GM19025 (cell line): ENCODE data around the gene IRX4.

ENCODE experiments used
- ATAC-seq: cut with Tn5 transposase; IDR thresholded peaks from one replicate; pipeline ENCODE4 v1.9.1; 2021; ENCODE audit warnings: mild to moderate bottlenecking, low read depth, moderate library complexity; ENCODE audit not compliant: unreplicated experiment

IRX4 gene

DNA sequence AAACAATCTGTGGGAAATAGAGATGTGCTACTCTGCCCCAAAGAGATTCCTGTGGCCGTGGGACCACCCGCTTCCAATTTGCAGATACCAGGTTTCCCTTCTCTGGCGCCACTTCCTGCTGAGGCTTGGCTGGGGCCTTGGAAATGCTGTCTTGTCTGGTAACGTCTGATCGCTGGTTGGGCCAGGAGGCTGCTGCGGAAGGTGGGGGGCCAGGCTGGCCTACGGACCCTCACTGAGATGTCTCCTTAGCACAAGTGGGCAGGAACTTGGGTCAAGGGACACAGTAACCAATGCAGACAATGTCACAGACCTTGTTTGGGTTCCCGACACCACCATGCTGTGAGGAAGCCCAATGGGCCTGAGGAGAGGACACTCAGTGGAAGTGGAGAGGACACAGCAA lies 31.7 kb upstream of the IRX4 start:
- ATAC-seq: no peak

DNA sequence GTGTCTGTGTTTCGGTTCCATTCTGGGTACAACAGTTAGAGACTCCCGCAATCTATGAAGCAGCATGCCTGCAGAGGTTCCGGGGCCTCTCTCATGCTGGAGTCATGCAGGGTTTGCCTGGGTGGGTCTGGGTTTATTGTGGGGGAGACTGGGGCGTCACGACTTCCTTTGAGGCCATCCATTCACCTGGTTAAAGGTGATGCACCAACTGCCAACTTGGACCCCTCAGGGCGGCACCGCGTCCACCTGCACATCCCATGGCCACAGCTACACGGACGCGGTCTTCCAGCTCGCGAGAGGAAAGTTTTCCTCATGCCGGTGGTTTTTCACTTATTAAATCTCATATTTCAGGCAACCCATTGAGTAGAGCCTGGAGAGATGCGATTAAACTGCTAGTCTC lies 30.9 kb upstream of the IRX4 start:
- no peak for ATAC-seq

- ATAC-seq: no peak
Measured at GRCh38 chr5:1912951-1913565, 30.3 kb upstream of the IRX4 start.

DNA sequence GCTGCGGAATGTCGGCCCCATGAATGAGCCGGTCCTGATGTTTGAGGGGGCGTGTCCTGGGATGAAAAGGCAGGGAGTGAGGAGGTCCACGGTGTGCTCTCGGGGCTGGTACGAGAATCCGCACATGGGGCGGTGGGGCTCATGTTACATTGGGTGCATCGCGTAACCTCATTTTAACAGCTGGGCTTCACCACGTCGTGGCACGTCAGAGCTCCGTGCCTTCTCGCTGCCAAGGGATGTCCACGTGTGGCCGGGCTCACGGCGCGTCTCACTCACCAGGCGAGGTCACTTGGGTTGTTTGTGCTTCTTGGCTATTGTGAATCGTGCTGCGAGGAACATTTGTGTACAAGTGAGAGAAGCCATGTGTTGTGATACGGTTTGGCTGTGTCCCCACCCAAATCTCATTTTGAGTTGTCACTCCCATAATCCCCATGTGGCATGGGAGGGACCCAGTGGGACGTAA lies 29.1 kb upstream of the IRX4 start:
- ATAC-seq: no peak

DNA sequence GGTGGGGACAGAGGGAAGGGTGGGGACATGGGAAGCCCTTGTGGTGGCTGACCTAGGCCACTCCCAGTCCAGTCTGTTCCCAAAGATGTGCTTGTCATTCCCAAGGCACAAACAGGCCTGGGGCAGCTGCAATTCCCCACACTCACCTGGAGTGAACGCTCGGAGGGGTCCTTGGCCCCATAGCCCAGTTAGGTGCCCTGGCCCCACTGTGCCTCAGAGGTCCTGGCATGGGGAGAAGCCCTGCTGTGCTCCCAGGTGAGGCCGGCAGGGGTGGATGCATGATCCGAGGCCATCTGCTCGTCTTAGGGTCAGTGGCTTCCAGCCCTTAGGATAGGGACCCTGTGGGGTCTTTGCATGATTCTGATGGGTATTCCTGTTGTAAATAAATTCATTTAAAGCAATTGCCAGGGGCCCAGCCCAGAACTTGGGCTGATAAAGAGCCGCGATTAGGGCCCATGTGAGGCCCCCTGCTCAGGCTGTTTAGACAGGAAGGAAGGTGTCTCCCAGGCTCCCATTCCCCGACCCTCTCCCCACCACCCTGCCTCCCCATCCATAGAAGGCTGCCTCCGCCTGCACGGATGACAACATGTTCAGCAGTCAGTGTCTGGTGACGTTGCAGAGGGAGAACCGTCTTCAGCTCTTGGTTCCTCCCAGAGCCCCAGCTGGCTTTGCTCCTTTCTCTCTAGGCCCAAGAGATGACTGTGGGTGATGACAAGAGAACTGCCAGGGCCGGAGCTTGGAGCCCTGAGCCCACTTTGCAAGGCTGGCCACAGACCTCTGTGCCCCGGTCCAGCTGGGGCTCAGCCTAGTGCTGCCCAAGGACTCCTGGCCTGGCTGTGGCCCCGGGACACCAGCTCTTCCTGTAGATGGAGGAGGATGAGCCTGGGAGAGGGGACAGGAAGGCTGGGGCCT lies 28.4 kb upstream of the IRX4 start:
- ATAC-seq: no peak

DNA sequence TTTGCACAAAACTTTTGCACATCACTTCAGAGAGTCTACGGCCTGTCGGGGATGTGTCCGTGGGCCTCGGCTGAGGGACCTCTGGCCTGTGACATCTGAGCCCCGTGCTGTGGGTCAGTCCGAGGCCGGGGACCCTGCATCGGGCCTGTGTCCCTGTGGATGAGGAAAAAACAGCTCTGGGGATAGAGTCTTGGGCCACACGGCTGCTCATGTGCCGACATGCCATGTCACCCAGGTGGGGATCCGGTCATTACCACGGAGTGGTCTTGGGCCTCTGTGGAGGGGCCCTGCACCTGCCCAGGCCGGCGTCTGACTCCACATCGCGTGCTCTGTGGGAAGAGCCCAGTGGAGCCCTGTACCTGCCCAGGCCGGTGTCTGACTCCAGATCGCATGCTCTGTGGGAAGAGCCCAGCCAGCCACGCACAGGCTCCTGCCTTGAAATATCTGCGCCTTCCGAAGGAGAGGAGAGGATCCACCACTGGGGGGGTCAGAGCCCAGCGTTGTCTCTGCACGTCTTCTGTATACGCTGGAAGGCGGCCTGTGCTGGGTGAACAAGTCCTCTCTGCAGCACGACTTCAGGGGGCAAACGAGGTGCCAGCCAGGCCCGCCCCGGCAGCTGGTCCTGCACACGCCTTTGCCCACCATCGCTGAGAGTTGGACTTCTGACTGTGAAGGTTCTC lies 27.5 kb upstream of the IRX4 start:
- no peak for ATAC-seq

DNA sequence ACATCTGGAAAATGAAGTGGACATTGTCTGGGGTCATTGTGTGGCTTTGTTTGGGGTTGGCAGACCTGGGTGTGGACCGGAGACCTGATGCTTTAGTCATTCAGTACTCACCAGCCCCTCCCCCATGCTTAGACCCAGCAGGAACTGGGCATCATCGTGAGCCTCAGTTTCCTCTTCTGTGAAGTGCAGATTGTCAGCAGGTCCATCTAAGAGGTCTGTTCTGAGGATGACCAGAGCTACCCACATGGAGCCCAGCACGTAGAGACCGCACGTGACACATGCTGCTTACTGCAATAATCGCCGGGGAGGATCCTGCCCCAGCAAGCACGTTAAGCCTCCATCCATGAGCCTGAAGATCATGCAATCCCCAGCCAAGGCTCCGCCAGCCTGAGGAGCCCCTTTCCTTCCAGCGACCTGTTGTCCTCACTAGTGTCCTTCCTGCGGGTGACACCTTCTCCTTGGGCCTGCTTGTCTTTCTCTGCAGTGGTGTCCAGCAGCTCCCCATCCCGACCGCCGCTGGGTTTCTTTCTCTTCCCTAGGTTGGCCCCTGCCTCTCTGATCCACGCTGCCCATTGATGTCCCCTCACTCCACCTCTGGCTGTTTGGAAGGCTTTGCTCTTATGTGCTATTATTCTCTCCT lies 26.7 kb upstream of the IRX4 start:
- no peak for ATAC-seq

- no peak for ATAC-seq
Measured at GRCh38 chr5:1908931-1909330, 26.2 kb upstream of the IRX4 start.

DNA sequence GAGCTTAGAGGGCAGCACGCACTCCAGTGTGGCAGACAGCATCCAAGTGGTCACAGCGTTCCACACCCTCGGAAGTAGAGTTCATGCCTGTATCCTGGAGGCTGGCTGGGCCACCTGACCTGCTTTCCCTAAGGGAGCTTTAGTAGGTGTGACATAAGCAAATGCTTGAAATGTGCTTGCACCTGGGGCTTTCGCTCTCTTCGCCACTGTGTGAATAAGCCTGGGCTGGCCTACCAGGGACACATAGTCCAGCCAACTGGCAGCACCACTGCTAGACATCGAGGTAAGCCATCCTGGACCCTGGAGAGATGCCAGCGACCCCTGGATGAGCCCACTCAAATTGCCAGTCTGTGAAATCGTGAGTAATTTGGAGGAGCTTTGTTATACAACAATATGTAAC lies 24.9 kb upstream of the IRX4 start:
- no peak for ATAC-seq

GRCh38 chr5:1905108-1905507 lies 22.4 kb upstream of the IRX4 start:
- no peak for ATAC-seq

GRCh38 chr5:1901983-1902382 lies 19.3 kb upstream of the IRX4 start:
- no peak for ATAC-seq

- ATAC-seq: no peak
Measured at GRCh38 chr5:1901061-1901460, 18.3 kb upstream of the IRX4 start.

- ATAC-seq: no peak
Measured at GRCh38 chr5:1899201-1899600, 16.5 kb upstream of the IRX4 start.

DNA sequence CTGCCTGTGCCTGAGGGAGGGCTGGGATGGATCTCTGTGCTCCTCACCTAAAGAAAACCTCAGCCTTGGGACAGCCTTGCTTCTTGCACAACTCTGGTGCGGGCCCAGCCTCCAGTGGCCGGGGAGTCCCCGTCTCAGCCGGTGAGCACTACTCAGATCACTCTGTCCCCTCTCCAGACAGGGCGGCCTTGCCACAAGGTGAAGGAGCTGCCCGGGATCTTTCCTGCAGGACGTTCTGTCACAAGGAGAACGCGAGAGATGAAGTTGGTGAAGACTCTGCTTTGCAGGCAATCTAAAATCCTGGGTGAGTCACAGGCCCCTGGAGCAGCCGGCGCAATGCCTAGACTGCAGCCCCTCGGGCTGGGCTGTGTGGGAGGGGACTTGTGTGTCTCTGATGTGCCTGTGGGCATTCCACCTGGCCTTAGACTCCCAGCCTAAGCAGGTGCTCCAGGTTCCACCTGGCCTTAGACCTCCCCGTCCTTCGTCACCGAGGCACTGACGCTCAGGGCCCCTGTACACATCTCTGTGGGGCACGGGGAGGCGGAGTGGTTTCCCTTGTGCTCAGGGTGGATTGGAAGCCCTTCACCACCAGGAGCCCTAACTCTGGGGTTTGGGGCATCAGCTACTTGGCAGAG lies 15.2 kb upstream of the IRX4 start:
- ATAC-seq: no peak

DNA sequence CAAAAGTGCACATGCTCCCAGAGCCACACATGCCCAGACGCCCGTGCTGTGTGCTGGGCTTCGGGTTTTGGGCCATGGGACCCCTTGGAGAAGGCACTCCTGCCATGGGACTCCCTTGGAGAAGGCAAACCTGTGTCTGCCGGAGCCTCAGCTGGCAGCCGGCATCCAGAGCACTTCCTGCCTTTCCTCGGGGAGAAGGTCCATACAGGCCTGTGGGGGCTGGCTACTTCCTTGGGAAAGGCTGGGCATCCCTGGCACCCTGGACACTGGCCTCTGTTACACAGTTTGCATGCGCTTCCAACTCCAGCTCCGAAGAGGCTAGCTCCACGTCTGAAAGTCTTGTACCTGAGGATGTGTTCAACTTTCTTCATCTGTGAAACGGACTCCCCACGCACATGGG lies 14.7 kb upstream of the IRX4 start:
- ATAC-seq: no peak

DNA sequence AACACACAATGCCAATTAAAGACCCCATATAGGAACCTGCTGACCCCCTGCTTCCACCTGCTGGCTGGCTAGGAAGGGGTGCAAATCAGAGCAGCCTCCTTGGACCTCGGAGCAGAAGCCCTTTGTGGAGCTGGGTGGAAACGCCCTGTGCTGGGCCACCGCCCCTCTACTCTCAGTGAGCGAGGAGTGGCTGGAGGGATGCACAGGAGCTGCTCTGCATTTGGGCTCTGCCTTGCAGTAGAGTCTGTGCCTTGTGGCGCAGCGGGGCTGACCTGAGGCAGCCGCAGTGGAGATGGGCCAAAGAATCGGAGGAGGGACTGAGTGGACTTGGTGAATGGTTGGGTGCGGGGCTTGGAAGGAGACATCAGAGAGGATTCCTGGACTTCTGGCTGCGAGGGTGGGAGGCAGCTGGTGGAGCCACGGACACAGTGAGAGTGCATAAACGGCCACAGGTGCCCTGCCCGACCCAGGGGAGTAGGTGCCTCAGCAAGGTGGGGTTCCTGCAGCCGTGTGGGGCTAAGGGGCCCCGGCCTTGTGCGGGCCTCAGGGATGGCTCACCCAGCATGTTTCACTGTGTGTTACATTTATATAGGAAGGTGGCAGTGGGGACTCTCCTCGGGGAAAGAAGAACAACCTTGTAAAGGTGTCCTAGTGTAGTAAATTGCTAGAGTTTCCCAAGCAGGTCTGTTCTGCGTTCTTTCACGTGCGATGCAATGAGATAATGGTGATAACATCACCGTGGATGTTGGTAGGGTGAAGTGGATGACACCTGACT lies 14.1 kb upstream of the IRX4 start:
- no peak for ATAC-seq

- no peak for ATAC-seq
Measured at GRCh38 chr5:1895739-1896420, 13.2 kb upstream of the IRX4 start.

DNA sequence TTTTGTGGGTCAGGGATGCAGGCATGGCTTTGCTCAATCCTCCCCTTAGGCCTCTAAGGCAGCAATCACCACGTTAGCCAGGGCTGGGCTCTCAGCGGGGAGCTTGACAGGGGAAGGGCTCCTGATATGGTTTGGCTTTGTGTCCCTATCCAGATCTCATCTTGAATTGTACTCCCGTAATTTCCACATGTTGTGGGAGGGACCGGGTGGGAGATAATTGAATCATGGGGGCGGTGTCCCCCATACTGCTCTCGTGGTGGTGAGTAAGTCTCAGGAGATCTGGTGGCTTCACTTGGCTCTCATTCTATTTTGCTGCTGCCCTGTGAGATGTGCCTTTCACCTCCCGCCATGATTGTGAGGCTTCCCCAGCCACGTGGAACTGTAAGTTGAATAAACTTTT lies 11.5 kb upstream of the IRX4 start:
- no peak for ATAC-seq

DNA sequence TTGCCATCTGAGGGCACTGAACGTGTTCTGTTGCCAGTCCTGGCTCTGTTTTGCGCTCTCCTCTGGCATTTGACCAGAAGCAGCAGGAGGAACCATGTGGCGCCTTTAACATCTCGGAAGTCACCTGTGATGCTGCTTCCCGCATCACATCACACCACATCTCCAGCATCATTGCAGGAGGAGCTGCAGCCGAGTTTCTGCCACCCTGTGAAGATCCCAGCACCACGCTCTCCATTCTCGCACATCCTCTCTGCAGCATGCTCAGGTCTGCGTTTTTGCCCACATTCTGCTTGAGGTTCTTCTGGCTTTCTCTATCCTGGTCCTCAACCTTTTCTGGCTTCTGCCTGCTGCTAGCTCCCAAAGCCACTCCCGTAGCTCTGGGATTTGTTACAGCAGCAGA lies 11.0 kb upstream of the IRX4 start:
- ATAC-seq: no peak
